Immature natural killer cell (primary cell): Measurements from ENCODE around the gene MGAT3. TPM values are rescaled to one million over a fixed set of nuclear protein-coding genes. Genes with fewer than 3 reads are reported as not detected.

ENCODE experiments used
- DNase-seq, 3 donors: peaks; one replicate each; pipeline ENCODE4 v3.0.0; 2022; ENCODE audit warnings: mixed read lengths in 1 of 3
- H3K27ac Mint-ChIP-seq, 6 donors: one replicate each; pipeline ENCODE4 v1.8.0; 2020; ENCODE audit warnings: mixed read lengths in 6 of 6, mild to moderate bottlenecking in 5 of 6, inconsistent platforms in 4 of 6, moderate library complexity in 3 of 6
- H3K27me3 Mint-ChIP-seq, 3 donors: one replicate each; pipeline ENCODE4 v1.8.0; 2020 to 2021; ENCODE audit warnings: low read depth in 3 of 3, mild to moderate bottlenecking in 3 of 3, mixed read lengths in 3 of 3, moderate library complexity in 3 of 3, inconsistent platforms in 1 of 3
- H3K36me3 Mint-ChIP-seq, 3 donors: one replicate each; pipeline ENCODE4 v1.8.0; 2020; ENCODE audit warnings: mixed read lengths in 3 of 3, inconsistent platforms in 2 of 3, mild to moderate bottlenecking in 2 of 3
- H3K4me1 Mint-ChIP-seq, 2 donors: one replicate each; pipeline ENCODE4 v1.8.0; 2020; ENCODE audit warnings: inconsistent platforms in 2 of 2, mild to moderate bottlenecking in 2 of 2, mixed read lengths in 2 of 2, moderate library complexity in 1 of 2
- H3K4me3 Mint-ChIP-seq, 5 donors: one replicate each; pipeline ENCODE4 v1.8.0; 2020; ENCODE audit warnings: mild to moderate bottlenecking in 5 of 5, mixed read lengths in 5 of 5, inconsistent platforms in 3 of 5, moderate library complexity in 3 of 5
- H3K9me3 Mint-ChIP-seq, 6 donors: one replicate each; pipeline ENCODE4 v1.8.0; 2020; ENCODE audit warnings: mild to moderate bottlenecking in 6 of 6, mixed read lengths in 6 of 6, inconsistent platforms in 4 of 6, moderate library complexity in 3 of 6
- polyA plus RNA-seq, 3 donors: library from polyadenylated mRNA; unstranded; fragments of 300-500 nt; fragmentation: Illumina TruSeq; gene quantifications; one replicate each; pipeline ENCODE4 v1.2.3, GENCODE V29; 2021

Gene MGAT3
- polyA plus RNA-seq, 3 donors from 2014 or later, result not detected

DNA sequence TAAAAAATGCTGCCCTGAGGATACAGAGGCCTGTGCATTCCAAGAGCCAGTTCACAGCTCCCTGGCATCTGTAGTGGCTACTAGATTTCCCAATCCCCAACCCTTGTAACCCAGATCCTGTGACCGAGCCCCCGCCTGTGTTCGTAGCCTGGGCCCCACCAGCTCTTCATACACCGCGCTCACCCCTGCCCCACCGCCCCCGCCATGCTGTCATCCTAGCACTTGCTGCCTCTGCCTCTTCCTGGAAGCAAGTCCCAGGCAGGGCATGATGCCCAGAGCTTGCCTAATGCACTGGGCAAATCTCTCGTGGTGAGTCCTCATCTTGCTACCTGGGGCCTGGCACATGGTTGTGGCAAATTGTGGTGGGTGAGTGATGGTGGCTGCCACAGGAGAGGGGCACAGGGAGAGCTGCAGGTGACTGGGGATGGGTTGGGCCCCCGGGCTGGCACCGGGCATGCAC is 7.1 kb downstream of the MGAT3 start:
- Mint-ChIP-seq H3K27ac (no peak overlapping the region), H3K36me3 (no peaks in the 10 kb centered on the region), H3K27me3 (peaks cover 8 to 15% (median 9%) of the 10 kb centered on the region in 3 donors), H3K4me3 (no peak overlapping the region), H3K9me3 (no peaks in the 10 kb centered on the region), H3K4me1 (no peaks in the 10 kb centered on the region)
- no peak for DNase-seq

DNA sequence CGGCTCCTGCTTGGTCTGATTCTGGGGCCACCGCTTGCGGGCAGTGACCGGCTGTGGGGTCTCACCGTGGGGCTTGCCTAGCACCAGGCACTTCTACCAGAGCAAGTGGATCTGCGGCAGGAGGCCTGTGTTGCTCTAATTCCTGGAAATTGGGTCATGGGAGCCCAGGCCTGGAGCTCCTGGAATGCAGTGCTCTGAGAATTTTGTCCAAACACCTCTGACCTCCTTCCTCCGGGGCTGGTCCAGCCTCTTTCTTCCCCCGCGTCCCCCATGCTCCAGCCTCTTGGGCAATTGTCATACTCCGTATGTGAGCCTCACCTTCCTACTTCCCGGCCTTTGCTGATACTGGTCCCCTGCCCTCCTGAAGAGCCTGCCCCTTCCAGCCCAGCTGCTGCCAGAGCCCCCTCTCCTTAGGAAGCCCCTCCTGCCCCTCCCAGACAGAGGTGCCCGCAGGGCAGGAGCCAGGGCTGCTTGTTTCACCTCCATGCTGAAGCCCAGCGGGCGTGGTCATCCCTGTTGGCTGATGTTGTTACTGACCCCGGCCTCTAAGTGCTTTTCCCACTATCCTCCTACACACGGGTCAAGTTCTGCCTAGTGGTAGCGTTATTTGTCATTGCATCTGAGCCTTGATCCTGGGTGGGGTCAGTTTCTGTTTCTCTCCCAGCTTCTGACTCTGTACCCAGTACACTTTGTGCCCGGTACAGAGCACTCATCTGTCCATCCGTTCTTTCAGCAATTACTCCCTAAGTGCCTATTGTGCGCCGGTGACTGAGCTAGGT is 9.6 kb downstream of the MGAT3 start:
- Mint-ChIP-seq H3K4me1 (peaks cover 2% of the 10 kb centered on the region in 2 donors), H3K9me3 (no peaks in the 10 kb centered on the region), H3K4me3 (no peak overlapping the region), H3K27me3 (peaks cover 2 to 8% (median 5%) of the 10 kb centered on the region in 3 donors), H3K36me3 (no peaks in the 10 kb centered on the region), H3K27ac (no peak overlapping the region)
- DNase-seq, result no peak

DNA sequence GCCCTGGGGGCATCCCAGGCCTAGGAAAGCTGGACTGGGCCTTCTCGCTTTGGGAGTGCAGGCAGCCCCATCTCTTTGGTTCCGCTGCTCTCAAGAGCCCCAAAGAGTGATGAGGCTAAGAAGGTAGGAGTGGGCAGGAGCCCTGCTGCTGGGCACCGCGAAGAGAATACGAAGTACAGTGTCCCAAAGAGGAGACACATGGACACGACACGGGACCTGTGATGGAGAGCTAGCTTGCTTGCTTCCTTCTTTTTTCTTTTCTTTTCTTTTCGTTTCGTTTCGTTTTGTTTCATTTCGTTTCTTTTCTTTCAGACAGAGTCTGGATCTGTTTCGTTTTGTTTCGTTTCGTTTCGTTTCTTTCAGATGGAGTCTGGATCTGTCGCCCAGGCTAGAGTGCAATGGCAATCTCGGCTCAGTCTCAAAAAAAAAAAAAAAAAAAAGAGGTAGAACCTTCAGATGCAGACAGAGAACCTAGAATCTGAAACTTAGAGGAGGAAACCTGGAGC is 10.6 kb downstream of the MGAT3 start:
- Mint-ChIP-seq H3K27ac (no peak overlapping the region), H3K9me3 (no peaks in the 10 kb centered on the region), H3K27me3 (peaks cover 2 to 8% (median 5%) of the 10 kb centered on the region in 3 donors), H3K4me3 (no peak overlapping the region), H3K36me3 (no peaks in the 10 kb centered on the region), H3K4me1 (peaks cover 6 to 10% of the 10 kb centered on the region in 2 donors)
- DNase-seq, result no peak

DNA sequence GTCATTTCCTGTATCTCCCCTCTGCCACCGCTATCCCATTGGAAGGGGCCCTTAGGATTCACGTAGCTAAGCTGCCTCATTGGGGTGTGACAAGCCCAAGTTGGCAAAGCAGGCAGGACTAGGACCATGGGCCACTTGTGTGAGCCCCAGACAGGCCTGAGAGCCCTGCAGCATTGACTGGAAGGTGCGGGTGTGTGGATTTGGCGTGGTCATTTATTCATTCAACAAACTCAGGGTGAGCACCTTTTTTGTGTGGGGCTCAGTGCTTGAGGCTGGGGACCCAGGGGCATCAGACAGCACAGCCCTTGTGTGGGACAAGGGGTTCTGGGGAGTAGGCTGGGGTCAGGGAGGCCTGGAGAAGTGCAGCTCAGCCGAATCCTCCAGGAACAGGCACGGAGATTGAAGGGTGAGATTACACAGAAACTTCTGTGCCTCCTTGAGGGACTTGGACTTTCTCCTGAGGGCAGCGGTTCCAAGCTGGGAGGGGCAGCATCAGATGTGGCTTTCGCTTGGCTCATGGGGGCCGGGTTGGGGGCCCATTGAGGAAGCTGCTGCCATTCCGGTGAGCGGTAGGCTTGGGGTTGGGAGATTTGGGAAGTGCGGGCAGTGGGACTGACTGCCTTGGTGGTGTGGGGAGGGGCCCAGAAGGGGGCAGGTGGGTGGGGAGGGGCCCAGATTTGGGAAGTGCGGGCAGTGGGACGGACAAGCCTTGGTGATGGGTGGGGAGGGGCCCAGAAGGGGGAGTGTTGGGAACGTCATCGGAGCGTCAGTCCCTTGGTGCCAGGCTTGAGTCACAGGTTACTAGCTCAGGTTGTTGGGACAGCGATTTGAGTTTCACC is 11.9 kb downstream of the MGAT3 start:
- no peak overlapping the region for H3K4me3 Mint-ChIP-seq
- H3K9me3 Mint-ChIP-seq, result no peaks in the 10 kb centered on the region
- no peak for DNase-seq
- H3K27ac Mint-ChIP-seq, result no peak overlapping the region
- no peaks in the 10 kb centered on the region for H3K36me3 Mint-ChIP-seq
- peaks cover 2 to 8% (median 5%) of the 10 kb centered on the region in 3 donors for H3K27me3 Mint-ChIP-seq
- peaks cover 6 to 10% of the 10 kb centered on the region in 2 donors for H3K4me1 Mint-ChIP-seq

DNA sequence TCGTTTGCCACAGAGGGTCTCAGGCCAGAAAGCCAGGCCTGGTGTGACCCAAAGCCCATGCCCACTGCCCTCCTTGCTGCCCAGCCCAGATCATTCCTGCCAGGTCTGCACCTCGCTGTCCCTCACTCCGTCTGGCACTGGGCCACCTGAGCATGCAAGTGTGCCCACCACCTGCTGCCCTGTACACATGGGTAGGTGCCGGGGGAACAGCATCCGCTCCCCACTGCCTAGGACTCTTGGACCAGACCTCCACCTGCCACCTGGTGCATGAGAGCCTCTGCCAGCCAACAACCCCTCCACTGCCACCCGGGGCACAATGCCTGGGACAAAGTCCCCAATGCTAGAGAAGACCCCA is 12.5 kb downstream of the MGAT3 start:
- H3K36me3 Mint-ChIP-seq, result no peaks in the 10 kb centered on the region
- no peak overlapping the region for H3K4me3 Mint-ChIP-seq
- no peaks in the 10 kb centered on the region for H3K9me3 Mint-ChIP-seq
- no peak for DNase-seq
- peaks cover 6 to 10% of the 10 kb centered on the region in 2 donors for H3K4me1 Mint-ChIP-seq
- H3K27me3 Mint-ChIP-seq, result peaks cover 2 to 8% (median 5%) of the 10 kb centered on the region in 3 donors
- no peak overlapping the region for H3K27ac Mint-ChIP-seq

DNA sequence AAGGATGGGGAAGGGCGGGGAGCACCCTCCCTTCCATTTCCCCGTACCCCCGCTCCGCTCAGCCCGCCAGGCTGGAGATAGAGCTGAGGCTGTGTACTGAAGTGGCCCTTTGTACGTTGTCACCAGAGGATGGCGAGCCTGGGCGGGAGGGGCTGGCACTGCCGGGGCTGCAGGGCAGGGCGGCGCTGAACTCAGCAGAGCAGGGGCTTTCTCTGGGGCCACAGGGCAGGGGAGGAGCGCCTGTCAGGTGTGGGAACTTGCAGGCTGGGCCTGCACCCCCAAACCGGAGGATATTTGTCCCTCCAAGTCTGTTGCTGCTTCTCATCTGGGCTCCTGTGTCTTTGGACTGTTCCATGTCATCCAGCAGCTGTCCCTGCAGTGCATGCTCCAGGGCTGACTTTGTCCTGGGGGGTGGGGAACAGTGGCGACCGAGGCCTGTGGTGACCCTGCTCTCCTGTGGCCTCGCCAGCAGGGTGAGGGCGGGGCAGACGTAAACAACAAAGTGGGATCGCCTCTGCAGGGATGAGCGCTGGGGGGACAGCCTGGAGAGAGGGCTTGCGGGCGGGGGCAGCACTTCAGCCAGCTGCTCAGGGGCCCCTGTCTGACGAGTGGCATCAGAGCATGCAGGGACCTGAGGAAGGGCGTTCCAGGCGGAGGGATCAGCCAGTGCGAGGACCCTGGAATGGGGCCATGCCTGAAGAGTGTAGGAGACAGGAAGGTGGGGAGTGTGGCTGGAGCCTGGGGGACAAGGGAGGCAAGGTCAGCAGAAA is 13.1 kb downstream of the MGAT3 start:
- Mint-ChIP-seq H3K36me3 (no peaks in the 10 kb centered on the region), H3K9me3 (no peaks in the 10 kb centered on the region), H3K4me3 (no peak overlapping the region), H3K27me3 (peaks cover 2 to 8% (median 5%) of the 10 kb centered on the region in 3 donors), H3K27ac (peak overlapping the region in 1 of 6 donors; percentile 55), H3K4me1 (peaks cover 6 to 10% of the 10 kb centered on the region in 2 donors)
- DNase-seq, result no peak

DNA sequence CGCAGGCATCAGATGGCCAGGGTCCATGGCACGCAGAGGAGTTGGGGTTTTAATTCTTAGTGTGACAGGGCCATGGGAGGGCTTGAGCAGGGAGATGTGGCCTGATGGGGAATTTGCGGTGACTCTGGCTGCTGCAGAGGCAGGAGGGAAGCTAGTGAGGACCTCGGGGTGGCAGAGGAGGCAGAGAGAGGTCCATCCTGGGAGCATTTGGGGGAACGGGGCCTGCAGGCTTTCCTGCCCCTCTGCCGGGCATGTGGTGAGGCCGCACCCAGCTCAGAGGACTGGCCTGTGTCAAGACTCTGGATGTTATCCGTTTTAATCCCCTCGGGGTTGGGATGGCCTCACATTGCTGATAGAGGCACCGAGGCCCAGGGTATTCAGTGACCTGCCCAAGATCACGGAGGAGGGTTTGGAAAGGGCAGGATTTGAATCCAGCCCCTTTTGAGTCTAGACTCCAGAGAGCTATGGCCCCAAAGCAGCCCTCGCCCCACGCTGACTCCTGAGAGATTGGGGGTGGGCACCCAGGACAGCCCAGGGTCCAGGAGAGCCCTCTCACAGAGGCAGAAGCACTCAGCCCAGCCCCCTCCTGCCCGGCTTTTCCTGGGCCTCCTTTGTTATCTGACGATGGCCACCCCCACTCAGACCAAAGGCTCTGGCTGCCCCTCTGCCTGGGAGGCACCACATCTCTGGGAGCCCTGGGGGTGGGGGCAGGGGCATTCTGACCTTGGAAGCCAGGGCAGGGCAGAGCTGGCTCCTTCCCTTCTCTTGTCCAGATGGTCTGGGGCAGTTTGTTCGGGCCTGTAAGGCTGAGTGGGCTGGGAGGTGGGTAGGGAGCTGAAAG is 13.9 kb downstream of the MGAT3 start:
- Mint-ChIP-seq H3K4me1 (peaks cover 6 to 10% of the 10 kb centered on the region in 2 donors), H3K36me3 (no peaks in the 10 kb centered on the region), H3K4me3 (no peak overlapping the region), H3K27me3 (peaks cover 2 to 8% (median 5%) of the 10 kb centered on the region in 3 donors), H3K9me3 (no peaks in the 10 kb centered on the region), H3K27ac (peak overlapping the region in 1 of 6 donors; percentile 55)
- no peak for DNase-seq

DNA sequence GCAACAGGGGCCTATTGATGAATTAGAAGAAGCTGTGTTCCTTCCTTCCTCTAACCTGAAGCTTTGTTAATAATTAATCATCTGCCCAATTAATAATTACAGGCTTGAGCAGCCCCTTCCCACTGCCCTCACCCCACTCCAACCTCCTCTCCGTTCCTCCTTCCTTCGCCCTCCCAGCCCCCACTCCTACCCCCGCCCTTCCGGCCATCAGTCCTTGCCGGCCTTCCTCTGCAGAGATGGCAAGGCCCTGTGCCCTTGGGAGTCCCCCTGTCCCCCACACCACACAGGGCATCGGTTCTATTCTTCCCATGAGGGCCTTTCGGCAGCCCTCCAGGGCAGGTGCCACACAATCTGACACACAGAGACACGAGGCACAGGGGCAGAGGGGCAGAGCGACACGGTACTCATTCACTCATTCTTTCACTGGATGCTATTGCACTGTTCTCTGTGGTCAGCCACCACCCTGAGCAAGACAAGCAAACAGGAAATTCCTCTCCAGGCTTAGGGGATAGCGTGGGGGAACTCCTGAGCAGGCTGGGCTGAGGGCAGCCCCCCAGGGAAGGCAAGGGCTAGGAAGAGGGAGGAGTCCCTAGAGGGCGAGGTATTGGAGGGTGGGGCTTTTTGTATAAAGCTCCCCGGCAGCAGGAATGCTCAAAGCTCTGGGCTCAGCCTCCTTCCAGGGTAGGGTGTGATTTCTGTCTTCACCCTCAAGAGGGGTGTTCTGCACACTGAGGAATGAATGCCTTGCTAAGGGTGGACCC is 14.7 kb downstream of the MGAT3 start:
- H3K36me3 Mint-ChIP-seq, result no peaks in the 10 kb centered on the region
- H3K27ac Mint-ChIP-seq, result peak overlapping the region in 3 of 6 donors; percentile 49 to 67 (median 65)
- peaks cover 6 to 10% of the 10 kb centered on the region in 2 donors for H3K4me1 Mint-ChIP-seq
- DNase-seq, result no peak
- H3K9me3 Mint-ChIP-seq, result no peaks in the 10 kb centered on the region
- peak overlapping the region in 1 of 5 donors; percentile 40 for H3K4me3 Mint-ChIP-seq
- H3K27me3 Mint-ChIP-seq, result peaks cover 2 to 8% (median 5%) of the 10 kb centered on the region in 3 donors

DNA sequence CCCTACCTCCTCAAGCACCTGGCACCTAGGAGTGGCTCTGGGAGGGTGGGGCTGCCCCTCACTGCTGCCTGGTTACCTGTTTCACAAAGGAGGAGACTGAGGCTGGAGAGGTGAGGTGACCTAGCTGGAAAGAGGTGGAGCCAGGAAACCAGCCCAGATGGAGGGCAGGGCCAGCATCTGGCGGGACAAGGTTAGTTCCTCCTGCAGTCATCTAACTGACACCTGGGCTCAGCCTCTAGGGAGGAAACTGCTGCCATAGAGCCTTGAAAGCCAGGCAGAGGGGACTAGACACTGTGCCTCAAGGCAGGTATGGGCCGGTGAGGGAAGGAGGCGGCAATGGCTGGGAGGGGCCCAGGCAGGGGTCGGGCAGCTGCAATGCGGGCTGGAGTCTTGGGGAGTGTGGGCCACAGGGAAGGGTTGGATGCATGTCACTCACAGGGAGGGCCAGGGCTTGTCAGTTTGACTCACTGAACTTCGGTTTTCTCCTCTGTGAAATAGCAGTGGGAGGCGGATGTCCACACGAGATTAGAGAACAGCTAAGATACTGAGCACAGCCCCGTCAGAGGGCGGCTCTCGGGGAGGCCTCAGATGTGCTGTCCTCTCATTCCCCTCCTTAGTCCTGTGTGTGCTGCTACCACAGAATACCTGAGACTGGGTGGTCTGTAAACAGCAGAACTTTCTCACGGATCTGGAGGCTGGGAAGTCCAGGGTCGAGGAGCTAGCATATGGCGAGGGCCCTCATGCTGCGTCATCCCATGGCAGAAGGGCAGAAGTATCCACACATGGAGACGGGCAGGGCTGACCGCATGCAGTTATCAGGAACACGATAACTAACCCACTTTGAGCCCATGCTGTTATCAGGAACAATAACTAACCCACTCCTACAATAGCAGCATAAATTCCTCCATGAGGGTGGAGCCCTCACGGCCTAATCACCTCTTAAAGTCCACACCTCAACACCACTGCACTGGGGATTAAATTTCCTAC is 16.1 kb downstream of the MGAT3 start:
- Mint-ChIP-seq H3K27ac (peak overlapping the region in 1 of 6 donors; percentile 19), H3K4me1 (peaks cover 6 to 10% of the 10 kb centered on the region in 2 donors), H3K9me3 (no peaks in the 10 kb centered on the region), H3K27me3 (peaks cover 0 to 5% (median 4%) of the 10 kb centered on the region in 3 donors), H3K4me3 (no peak overlapping the region), H3K36me3 (no peaks in the 10 kb centered on the region)
- DNase-seq, result no peak

DNA sequence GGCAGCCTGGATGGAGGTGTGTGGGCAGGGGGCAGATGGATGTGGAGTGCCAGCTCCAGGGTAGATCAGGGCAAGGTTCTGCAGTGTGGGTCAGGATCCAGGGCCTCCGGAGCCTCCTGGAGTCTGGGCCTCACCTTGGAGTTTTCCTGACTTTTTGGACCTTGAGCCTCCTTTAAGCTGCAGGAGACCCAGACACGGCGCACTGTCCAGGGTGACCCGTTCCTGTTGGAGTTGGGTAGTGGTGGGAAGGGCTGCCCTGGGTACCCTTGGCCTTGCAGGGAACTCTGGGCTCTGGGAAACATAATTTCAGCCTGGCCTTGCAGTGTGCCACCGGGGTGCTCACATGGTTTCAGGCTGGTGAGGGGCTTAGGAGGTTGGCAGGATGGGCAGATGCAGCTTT is 17.0 kb downstream of the MGAT3 start:
- Mint-ChIP-seq H3K9me3 (no peaks in the 10 kb centered on the region), H3K4me1 (peaks cover 6 to 10% of the 10 kb centered on the region in 2 donors), H3K27me3 (peaks cover 0 to 4% (median under 1%) of the 10 kb centered on the region in 3 donors), H3K36me3 (no peaks in the 10 kb centered on the region), H3K27ac (no peak overlapping the region), H3K4me3 (no peak overlapping the region)
- DNase-seq, result no peak

DNA sequence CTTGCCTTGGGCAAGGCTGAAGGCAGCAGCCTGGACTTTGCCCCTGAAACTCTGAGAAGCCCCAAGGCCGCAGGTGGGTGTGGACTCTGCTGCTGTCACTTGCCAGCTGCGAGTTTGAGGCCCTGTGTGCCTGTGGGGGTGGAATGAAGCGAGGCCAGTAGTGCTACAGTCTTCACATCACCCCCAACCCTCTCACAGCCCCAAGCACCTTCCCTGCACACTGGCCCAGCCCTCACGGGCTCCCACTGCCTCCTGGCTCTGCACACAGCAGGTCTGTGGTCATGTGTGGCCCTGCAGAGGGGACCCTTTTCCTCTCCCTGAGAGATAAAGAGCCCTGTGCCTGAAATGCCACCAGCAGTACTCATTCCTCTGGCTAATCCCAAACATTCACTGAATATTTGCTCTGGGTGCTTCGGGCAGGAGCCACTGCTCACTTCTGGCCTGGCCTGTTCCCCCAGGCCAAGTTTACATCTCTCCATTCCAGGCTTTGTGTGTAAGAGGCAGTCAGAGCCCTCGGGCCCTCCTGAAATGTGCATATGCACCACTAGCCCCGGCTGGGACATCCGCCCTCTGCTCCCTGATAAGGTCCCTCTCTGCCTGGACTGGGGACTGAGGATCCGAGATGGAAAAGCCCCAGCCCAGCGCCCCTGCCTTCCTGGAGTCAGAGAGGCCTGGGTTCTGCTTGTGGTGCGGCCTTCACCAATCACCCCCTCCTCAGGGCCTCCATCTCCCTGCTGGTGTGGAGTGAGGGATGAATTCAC is 17.7 kb downstream of the MGAT3 start:
- Mint-ChIP-seq H3K27me3 (peaks cover 0 to under 1% (median 0%) of the 10 kb centered on the region in 3 donors), H3K4me3 (no peak overlapping the region), H3K27ac (no peak overlapping the region), H3K4me1 (peaks cover 6 to 10% of the 10 kb centered on the region in 2 donors), H3K9me3 (no peaks in the 10 kb centered on the region), H3K36me3 (no peaks in the 10 kb centered on the region)
- DNase-seq, result no peak
